NCI-H1105 (cell line): ENCODE data around the gene CEP43.

ENCODE experiments used
- DNase-seq: peaks from one replicate; lab custom pipeline; 2025; lab: John Stamatoyannopoulos, UW

The CEP43 gene

GRCh38 chr6:167013946-167014345 lies 14.7 kb downstream of the CEP43 start:
- DNase-seq = no peak

- DNase-seq = no peak
These were observed 16.1 kb downstream of the CEP43 start for GRCh38 chr6:167015302-167015701.

DNA sequence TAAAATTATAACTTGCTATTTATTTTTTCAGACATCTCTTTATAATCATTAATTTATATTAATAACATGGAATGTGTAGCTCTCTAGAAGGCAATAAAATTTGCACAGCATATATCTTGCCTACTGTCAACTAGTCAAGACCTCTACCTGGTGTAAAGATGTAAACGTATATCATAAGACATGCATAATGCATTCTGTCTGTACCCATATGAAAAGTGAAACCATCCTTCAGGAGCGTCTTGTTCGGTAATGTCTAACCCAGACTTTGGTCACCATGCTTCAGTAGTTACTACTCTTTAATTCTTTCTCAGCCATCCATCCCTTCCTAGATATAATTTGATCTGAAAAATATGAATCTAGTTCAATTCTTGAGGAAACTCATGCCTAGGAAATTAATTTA lies 21.0 kb downstream of the CEP43 start:
- no peak for DNase-seq

DNA sequence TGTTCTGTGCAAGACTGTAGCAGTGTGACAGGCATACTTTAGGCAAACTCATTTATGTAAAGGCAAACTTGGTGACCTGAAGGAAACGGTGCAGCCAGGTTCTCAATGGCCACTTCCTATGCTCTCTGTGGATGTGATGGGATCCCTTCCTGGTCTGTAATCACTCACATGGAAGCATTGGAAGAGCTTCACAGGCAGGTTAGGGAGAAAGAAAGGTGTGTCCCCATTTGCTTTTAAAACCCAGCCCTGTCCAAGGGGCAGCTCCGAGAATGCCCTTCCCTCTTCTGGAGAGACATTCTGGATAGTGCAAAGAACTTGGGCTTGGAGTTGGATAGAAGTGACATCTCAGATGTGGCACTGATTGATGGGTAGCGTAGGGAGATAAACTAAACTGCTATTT lies 28.1 kb downstream of the CEP43 start:
- DNase-seq = no peak

- no peak for DNase-seq
These were observed 28.6 kb downstream of the CEP43 start for GRCh38 chr6:167027772-167028171.

DNA sequence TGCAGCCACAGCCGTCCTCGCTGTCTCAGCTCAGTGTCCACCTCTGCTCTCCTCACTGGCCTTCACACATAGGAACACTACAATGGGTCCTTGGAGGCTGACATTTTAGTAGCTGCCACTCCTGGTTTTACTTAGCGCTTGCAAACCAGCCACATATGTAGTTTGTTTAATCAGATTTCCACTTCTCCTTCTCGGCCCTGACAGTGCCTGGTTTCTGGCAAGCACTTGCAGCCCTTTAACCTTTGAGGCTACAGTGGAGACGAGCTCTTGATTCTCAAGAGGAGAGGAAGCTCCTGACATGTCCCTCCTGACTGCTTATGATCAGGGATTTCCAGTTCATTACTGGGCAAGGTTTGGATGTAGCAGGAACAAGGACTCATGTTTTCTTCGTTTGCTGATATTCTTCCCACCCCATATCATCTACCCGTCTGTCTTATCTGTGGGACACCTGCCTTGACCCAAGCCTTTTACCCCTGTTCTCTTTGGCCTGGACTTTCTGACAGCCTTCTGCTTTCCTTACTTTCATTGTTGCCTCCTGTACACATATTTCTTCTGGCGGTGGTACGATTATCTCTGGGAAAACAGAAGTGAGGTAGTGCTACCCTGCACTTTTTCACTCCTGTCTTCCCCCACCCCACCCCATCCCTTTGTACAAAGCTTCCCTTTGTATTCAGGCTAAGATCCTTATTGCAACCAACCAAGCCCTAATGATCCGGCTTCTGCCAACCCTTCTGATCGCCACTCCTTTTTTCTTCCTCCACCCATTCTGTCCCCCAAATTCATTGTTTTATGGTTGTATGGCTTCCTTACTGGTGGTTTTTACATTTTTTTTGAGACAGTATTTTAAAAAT lies 31.2 kb downstream of the CEP43 start:
- no peak for DNase-seq

- DNase-seq = no peak
These were observed 32.0 kb downstream of the CEP43 start for GRCh38 chr6:167031082-167031709.

DNA sequence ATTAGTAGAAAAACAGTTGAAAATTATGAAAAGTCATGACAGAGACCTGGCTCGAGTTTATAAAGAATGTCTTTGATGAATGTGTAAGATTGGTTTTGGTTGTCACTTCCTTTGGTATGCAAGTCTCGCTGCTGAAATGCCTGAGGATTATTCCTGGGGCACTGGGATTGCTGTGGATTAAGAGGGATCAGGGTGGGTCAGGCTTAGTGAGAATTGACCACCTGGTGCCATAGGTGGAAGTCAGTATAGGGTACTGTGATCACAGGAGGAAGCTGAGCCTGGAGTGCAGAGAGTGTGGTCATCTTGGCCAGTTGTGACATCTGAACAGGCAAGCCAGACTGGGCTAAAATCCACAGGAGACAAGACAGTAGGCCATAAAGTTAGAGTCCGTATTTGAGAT lies 34.9 kb downstream of the CEP43 start:
- DNase-seq = no peak

- DNase-seq = no peak
These were observed 38.6 kb downstream of the CEP43 start for GRCh38 chr6:167037762-167038161.

- DNase-seq = no peak
These were observed 45.5 kb downstream of the CEP43 start for GRCh38 chr6:167044696-167045095.

DNA sequence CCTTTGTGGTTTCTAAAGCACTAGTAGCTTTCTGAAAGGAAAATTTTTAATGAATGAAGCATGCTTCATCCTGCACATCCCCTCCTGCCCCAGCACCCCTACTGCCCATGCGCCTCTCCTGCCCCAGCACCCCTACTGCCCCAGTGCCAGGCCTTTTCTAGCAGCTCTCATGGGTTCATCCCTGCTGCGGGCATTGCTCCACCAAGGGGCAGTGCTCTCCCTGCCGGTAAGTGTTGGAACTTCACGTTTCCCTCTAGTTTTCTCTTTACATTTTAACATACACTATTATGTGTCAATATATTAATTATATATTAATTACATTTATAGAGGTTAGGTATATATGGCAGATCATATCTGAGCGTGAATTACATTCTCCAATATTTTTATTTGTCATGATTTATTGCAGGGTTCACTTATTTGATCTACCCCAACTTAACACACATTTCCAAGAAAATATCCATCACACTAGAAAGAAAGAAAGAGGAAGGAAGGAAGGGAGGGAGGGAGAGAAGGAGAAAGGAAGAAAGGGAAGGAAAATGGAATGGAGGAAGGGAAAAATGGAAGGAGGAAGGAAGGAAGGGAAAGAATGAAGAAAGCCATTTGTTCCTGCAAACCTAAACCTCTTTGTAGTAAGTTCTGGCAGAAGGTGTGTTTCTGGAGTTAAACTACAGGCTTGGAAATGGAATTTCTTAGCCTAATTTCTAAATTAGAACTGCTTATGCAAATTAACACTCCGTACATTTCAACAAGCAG lies 46.8 kb downstream of the CEP43 start:
- DNase-seq = no peak

GRCh38 chr6:167046861-167047495 lies 47.8 kb downstream of the CEP43 start:
- DNase-seq = no peak

- no peak for DNase-seq
These were observed 48.4 kb downstream of the CEP43 start for GRCh38 chr6:167047554-167047953.
